ENCODE measurements around the gene TNXB. TPM values are rescaled to one million over a fixed set of nuclear protein-coding genes. Genes with fewer than 3 reads are reported as not detected.
"Not testable (repeated sequence)": the region's sequence is repeated elsewhere in the genome, so short reads cannot be mapped to it uniquely, and the experiment has no call there.

TNXB gene
- total and polyA plus RNA-seq, 8 donors, result 10.0 to 78.4 (median 17.2) TPM

DNA sequence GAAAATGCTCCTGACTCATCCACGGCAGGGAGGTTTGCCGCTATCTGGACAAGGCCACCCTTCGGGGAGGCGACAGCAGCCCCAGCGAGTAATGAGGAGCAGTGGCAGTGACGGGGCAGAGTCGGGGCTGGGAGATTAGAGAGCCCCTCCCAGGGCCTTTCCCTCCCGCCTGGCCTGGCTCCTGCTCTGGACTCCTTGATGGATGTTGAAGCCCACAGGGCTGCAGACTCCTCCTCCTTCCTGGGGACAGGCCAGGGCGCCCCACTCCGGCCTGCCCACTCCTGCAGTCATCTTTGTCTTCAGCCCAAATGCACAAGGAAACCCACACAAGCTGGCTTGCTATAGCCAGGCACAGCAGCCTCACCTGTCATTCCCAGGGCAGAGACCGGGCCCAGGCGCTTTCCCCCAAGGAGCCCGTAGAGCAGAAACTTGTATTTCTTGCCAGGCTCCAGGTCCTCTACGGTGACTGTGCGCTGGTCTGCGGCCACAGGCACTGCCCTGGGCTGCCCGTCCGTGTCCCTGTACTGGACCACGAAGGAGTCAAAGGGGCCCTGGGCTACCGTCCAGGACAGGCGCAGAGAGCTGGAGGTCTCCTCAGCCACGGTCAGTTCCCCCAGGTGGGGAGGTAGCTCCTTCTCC lies 63.2 kb downstream of the TNXB start:
- ATAC-seq (no peak), DNase-seq (peak in 2 of 4 donors; percentile 22 to 66)
- H3K4me3 ChIP-seq, result no peak overlapping the region
- intact Hi-C loops (cut with DNase I), result no loop called here
- no peaks in the 10 kb centered on the region for H3K36me3 ChIP-seq
- peaks cover 0 to 21% of the 10 kb centered on the region in 2 donors for H3K4me1 ChIP-seq
- peaks cover 0 to 9% of the 10 kb centered on the region in 2 donors for H3K27me3 ChIP-seq
- TF ChIP-seq, protein P1, sequence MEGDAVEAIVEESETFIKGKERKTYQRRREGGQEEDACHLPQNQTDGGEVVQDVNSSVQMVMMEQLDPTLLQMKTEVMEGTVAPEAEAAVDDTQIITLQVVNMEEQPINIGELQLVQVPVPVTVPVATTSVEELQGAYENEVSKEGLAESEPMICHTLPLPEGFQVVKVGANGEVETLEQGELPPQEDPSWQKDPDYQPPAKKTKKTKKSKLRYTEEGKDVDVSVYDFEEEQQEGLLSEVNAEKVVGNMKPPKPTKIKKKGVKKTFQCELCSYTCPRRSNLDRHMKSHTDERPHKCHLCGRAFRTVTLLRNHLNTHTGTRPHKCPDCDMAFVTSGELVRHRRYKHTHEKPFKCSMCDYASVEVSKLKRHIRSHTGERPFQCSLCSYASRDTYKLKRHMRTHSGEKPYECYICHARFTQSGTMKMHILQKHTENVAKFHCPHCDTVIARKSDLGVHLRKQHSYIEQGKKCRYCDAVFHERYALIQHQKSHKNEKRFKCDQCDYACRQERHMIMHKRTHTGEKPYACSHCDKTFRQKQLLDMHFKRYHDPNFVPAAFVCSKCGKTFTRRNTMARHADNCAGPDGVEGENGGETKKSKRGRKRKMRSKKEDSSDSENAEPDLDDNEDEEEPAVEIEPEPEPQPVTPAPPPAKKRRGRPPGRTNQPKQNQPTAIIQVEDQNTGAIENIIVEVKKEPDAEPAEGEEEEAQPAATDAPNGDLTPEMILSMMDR (IDR thresholded peaks at IDR 0.05), result no peak
- H3K9me3 ChIP-seq, result no peaks in the 10 kb centered on the region
- H3K27ac ChIP-seq, result peak overlapping the region; percentile 27 to 57

GRCh38 chr6:32044916-32045315 lies 64.2 kb downstream of the TNXB start:
- H3K4me3 ChIP-seq; H3K36me3 ChIP-seq; H3K9me3 ChIP-seq; intact Hi-C loops (cut with DNase I); H3K27ac ChIP-seq; H3K27me3 ChIP-seq; ATAC-seq: not testable (repeated sequence)
- H3K4me1 ChIP-seq, result peaks cover 0 to 21% of the 10 kb centered on the region in 2 donors
- DNase-seq, result peak in 1 of 4 donors; percentile 63

- peak in 1 of 4 donors; percentile 47 for DNase-seq
- H3K27me3 ChIP-seq; ATAC-seq; H3K27ac ChIP-seq; H3K9me3 ChIP-seq; H3K36me3 ChIP-seq; H3K4me3 ChIP-seq; intact Hi-C loops (cut with DNase I): not testable (repeated sequence)
- peaks cover 0 to 21% of the 10 kb centered on the region in 2 donors for H3K4me1 ChIP-seq
Measured at GRCh38 chr6:32043589-32044380, 65.4 kb downstream of the TNXB start.

GRCh38 chr6:32042276-32042675 lies 66.9 kb downstream of the TNXB start:
- H3K36me3 ChIP-seq; H3K4me1 ChIP-seq; H3K9me3 ChIP-seq; intact Hi-C loops (cut with DNase I); H3K27ac ChIP-seq; H3K27me3 ChIP-seq; ATAC-seq; H3K4me3 ChIP-seq: not testable (repeated sequence)
- DNase-seq, result peak in 1 of 4 donors; percentile 58

GRCh38 chr6:32041385-32041784 lies 67.8 kb downstream of the TNXB start:
- H3K9me3 ChIP-seq; DNase-seq; H3K27ac ChIP-seq; H3K4me1 ChIP-seq; intact Hi-C loops (cut with DNase I); H3K36me3 ChIP-seq; H3K4me3 ChIP-seq; H3K27me3 ChIP-seq; ATAC-seq: not testable (repeated sequence)

GRCh38 chr6:32041050-32041321 lies 68.2 kb downstream of the TNXB start:
- H3K4me3 ChIP-seq; H3K4me1 ChIP-seq; ATAC-seq; H3K9me3 ChIP-seq; intact Hi-C loops (cut with DNase I); H3K36me3 ChIP-seq; H3K27ac ChIP-seq; H3K27me3 ChIP-seq: not testable (repeated sequence)
- peak in 1 of 4 donors; percentile 64 for DNase-seq

GRCh38 chr6:32040299-32041049 lies 68.7 kb downstream of the TNXB start:
- H3K27ac ChIP-seq; intact Hi-C loops (cut with DNase I); H3K4me1 ChIP-seq; H3K36me3 ChIP-seq; ATAC-seq; H3K27me3 ChIP-seq; H3K9me3 ChIP-seq; H3K4me3 ChIP-seq: not testable (repeated sequence)
- peak in 1 of 4 donors; percentile 55 for DNase-seq

DNA sequence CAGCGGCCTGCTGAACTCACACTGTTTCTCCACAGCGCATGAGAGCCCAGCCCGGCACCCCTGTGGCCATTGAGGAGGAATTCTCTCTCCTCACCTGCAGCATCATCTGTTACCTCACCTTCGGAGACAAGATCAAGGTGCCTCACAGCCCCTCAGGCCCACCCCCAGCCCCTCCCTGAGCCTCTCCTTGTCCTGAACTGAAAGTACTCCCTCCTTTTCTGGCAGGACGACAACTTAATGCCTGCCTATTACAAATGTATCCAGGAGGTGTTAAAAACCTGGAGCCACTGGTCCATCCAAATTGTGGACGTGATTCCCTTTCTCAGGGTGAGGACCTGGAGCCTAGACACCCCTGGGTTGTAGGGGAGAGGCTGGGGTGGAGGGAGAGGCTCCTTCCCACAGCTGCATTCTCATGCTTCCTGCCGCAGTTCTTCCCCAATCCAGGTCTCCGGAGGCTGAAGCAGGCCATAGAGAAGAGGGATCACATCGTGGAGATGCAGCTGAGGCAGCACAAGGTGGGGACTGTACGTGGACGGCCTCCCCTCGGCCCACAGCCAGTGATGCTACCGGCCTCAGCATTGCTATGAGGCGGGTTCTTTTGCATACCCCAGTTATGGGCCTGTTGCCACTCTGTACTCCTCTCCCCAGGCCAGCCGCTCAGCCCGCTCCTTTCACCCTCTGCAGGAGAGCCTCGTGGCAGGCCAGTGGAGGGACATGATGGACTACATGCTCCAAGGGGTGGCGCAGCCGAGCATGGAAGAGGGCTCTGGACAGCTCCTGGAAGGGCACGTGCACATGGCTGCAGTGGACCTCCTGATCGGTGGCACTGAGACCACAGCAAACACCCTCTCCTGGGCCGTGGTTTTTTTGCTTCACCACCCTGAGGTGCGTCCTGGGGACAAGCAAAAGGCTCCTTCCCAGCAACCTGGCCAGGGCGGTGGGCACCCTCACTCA lies 69.5 kb downstream of the TNXB start:
- H3K9me3 ChIP-seq; H3K27me3 ChIP-seq; H3K4me3 ChIP-seq; H3K27ac ChIP-seq; H3K4me1 ChIP-seq; intact Hi-C loops (cut with DNase I); ATAC-seq; H3K36me3 ChIP-seq: not testable (repeated sequence)
- peak in 1 of 4 donors; percentile 23 for DNase-seq

GRCh38 chr6:32038878-32039277 lies 70.3 kb downstream of the TNXB start:
- H3K9me3 ChIP-seq; H3K27ac ChIP-seq; H3K4me1 ChIP-seq; H3K36me3 ChIP-seq; ATAC-seq; H3K27me3 ChIP-seq; intact Hi-C loops (cut with DNase I); H3K4me3 ChIP-seq: not testable (repeated sequence)
- DNase-seq, result peak in 1 of 4 donors; percentile 10

- H3K9me3 ChIP-seq; H3K4me1 ChIP-seq; H3K4me3 ChIP-seq; intact Hi-C loops (cut with DNase I); H3K27ac ChIP-seq; H3K36me3 ChIP-seq; H3K27me3 ChIP-seq: not testable (repeated sequence)
- DNase-seq (peak in 1 of 4 donors; percentile 37), ATAC-seq (peak; percentile 44)
Measured at GRCh38 chr6:32037598-32038524, 71.3 kb downstream of the TNXB start, which contains the start of gene CYP21A2. Gene CYP21A2, plus strand, starts transcription at chr6:32038415. Its CDS starts 8 bp downstream, at chr6:32038423.

Data from left lung (tissue), 10 donors.